A549 (cell line): Measurements from ENCODE around the gene PISD.

ENCODE experiments used
- KDM1A ChIP-seq: fragments of 200-600 bp; sonication (generic); IDR thresholded peaks from 2 replicates; pipeline ENCODE4 v1.6.1; 2016; ENCODE audit warnings: low read depth, mild to moderate bottlenecking
- RAD21 ChIP-seq, 2 experiments: fragments of >200 bp in 1 of 2; sonication (Bioruptor Twin) in 1 of 2; formaldehyde crosslinking in 1 of 2; IDR thresholded peaks in 1 of 2; conservative IDR thresholded peaks in 1 of 2; 2 replicates in 1 of 2; 3 replicates in 1 of 2; pipeline ENCODE4 v1.6.1; 2012 to 2018; ENCODE audit warnings: inconsistent platforms in 1 of 2

DNA sequence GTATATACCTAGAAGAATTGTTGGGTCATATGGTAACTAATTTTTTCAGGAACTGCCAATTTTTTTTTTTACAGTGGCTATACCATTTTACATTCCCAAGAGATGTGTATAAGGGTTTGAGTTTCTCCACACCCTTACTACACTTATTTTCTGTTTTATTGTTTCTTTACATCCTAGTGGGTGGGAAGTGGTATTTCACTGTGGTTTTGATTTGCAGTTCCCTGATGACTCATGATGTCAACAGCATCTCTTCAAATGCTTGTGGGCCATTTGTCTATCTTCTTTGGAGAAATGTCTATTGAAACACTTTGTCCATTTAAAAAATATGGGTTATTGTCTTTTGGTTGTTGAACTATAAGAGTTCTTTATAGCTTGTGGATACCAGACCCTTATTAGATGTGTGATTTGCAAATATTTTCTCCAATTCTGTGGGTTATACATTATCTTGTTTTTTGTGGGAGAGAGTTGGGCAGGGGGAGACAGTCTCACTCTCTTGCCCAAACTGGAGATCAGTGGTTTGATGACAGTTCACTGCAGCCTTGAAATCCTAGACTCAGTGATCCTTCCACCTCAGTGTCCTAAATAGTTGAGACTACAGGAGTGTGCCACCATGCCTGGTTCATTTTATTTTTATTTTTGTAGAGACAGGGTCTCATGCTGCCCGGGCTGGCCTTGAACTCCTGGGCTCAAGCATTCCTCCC is 30.3 kb upstream of the PISD start:
- TF ChIP-seq RAD21 (conservative IDR thresholded peaks at IDR 0.05 in 1 of 2, IDR thresholded peaks at IDR 0.05 in 1 of 2) (no peak), KDM1A (no peak)
